ENCODE measurements around the gene SYN1.
A peak's percentile ranks its signal among the peaks of the same experiment; 100 is the strongest.
"Not testable (repeated sequence)": the region's sequence is repeated elsewhere in the genome, so short reads cannot be mapped to it uniquely, and the experiment has no call there.

The SYN1 gene

GRCh38 chrX:47619486-47620302 lies at the start of gene SYN1:
Gene SYN1 (minus strand): TSS chrX:47619857. CDS start chrX:47619728, 129 bp downstream.
- DNase-seq = peak; percentile 67

GRCh38 chrX:47665797-47666196 lies 46.1 kb upstream of the SYN1 start:
- not testable (repeated sequence) for DNase-seq

DNA sequence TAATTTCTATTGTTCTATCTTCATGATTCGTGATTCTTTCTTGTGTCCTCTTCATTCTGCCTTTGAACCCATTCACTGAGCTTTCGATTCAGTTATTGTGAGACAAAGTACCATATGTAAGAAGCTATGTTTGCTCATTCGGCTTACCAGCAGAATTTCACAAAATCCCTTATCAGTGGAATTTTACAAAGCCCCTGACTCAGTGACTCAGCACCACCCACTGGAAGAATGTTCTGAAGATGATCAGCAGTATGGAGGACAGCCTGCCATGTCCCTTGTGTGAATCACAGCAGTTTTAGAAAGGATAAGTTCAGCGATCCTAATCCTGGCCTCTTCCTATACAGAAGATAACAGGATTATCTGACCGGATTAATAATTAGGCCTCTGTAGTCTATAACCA lies 45.1 kb upstream of the SYN1 start:
- no peak for DNase-seq

DNA sequence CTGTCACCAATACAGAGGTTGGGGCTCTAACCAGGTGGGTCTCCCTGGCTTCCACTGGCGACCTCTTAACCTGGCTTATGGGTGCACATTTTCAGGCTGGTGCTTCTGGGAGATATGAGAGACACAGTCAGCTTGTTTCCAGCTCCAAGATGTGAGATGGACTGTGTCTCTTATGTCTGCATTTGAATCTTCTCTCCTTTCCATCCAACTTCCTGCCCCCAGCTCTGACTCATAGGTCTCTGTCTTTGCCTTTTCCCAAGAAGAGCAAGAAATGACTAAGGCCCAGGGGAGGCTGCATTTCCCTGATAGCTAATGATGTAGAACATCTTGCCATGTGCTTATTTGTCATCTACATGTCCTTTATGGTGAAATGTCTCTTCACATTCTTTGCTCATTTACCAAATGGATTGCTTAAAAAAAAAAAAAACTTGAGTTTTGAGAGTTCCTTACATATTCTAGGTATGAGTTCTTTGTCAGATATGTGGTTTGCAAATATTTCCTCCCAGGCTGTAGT lies 42.5 kb upstream of the SYN1 start:
- DNase-seq = peak; percentile 92

- DNase-seq = no peak
Observed at GRCh38 chrX:47661539-47661938, 41.9 kb upstream of the SYN1 start.

DNA sequence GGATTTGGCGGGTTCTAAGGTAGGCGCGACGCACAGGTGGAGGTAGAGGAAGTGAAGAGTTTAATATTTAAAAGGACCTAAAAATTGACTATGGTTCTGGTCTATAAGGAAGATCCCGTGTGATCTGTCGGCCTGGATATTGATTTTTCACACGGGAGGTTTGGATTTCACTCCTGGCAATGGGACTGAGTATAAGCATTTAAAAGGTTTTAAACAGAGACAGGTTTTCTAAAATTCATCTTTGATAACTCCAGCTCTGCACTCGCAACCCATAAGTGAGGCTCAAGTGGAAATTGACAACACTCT lies 39.7 kb upstream of the SYN1 start:
- no peak for DNase-seq

- DNase-seq = peak; percentile 91
Observed at GRCh38 chrX:47658684-47659420, 39.2 kb upstream of the SYN1 start, which contains the start of gene UXT. Gene UXT (minus strand): TSS chrX:47659180. CDS start chrX:47658927, 253 bp downstream.

- DNase-seq = no peak
Observed at GRCh38 chrX:47658301-47658683, 38.6 kb upstream of the SYN1 start.

DNA sequence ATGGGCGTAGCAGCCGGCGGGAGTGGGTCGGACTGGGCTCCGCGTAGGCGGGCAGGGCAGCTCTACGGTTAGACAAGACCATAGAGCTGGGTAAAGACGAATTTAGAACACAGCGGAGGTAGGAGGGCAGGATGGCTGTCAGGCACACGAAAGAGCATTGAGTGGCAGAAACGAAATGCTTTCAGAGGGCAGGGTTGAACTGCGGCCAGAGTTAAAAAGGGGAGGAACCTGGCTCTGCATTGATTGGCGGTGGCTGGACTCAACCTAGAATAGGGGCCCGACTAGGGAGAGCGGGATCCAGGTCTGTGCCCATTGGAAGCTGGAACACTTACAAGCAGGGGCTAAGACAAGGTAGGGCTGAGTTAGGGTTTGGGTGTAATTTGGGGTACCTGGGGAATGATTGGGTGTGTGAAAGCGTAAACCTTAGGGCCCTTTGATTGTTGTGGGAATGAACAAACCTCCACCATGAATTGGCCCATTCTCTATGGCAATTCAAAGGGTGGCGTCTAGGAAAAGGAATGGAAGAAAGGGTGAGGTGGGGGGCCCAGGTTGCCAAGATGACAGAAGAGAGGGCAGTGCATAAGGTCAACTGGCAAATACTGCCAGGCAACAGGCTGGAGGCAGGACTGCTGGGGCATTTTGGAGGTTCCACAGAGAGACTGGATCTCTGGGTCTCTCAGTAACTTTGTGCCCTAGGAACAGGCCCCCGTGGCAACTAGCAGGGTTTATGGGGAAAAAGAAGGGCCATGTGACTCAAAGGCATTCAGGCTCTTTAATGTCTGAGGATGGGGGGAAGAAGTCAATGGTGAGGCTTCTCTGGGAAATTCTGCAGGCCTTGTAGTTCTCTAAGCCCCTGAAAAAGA lies 31.6 kb upstream of the SYN1 start:
- no peak for DNase-seq

DNA sequence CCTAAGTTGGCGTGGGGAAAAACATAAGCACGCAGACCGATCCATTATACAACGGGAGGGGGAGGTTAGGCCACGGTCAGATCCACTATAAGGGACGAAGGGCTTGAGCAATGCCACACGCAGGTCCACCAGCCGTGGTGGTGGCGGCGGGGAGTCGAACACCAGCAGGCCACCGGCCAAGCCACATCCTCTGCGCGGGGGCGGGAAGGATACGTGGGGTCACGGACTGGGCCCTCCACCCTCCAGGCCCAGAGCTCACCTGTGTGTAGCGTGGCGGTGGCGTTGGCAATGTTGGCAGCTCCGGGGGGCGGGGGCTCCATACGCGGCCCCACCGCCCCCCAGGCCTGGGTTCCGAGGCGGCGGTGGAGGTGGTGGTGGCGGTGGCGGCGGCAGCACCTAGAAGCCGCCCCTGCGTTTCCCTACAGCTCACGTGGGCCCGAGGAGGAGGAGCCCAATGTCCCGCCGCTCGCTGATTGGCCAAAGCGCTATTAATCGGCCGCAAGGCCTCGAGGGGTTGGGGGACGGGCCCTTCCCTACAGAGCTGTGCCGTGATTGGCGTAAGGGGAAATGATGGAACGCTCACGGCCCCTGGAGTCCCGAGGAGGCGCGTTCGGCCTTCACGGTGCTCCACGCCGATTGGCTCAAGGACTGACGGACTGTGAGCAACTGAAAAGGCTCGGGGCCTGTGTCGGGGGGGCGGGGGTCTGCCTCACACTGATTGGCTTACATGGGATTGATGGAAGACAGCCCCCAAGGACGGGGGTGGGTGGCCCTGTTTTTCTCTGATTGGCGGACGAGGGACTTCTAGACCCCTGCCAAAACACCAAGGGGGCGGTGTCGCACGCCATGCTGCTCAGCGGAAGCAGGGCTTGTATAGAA lies 30.7 kb upstream of the SYN1 start, which contains the start of gene ELK1:
Gene ELK1, minus strand, starts transcription at position 400 of the 879 bp plus-strand sequence. CDS start 9,122 bp downstream, outside the sequence.
- peak; percentile 96 for DNase-seq

GRCh38 chrX:47649781-47650163 lies 30.1 kb upstream of the SYN1 start:
- no peak for DNase-seq

GRCh38 chrX:47649271-47649670 lies 29.6 kb upstream of the SYN1 start:
- DNase-seq = no peak

DNA sequence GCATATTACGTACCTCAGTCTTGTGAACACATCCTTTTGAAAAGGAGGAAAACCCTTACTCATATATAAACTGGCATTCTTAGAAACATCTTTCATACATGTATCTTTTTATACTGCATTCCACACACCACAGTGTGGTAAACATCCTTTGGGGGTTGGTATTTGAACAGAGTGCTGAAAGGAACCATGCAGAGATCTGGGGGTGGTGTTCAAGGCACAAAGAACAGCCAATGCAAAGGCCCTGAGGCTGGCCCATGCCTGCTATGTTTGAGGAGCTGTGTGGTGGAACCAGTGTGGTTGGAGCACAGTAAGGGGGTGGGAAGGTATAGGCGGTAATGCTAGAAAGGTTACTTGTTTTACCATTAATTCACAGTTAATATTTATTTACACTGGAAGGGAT lies 28.7 kb upstream of the SYN1 start:
- peak; percentile 31 for DNase-seq

GRCh38 chrX:47646636-47647035 lies 27.0 kb upstream of the SYN1 start:
- DNase-seq = no peak

DNA sequence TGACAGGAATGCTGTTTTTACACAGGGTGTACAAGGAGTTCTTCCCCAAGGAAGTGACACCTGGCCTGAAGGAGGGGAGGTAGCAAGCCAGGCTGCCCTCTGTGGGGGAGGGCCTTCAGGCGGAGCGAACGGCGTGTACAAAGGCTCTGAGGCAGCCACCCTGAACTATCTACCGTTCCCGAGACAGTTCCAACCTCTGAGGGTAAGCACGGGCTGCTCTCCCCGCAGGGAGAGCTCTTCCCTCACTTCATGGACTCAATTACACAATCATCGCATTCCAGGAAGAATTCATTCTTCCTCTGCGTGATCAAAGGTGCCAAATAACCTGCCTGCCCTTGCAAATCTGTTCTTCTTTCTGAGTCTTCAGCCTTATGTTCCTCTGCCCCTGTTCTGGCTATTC lies 25.9 kb upstream of the SYN1 start:
- DNase-seq = no peak

GRCh38 chrX:47644557-47645091 lies 25.0 kb upstream of the SYN1 start:
- peak; percentile 26 for DNase-seq

DNA sequence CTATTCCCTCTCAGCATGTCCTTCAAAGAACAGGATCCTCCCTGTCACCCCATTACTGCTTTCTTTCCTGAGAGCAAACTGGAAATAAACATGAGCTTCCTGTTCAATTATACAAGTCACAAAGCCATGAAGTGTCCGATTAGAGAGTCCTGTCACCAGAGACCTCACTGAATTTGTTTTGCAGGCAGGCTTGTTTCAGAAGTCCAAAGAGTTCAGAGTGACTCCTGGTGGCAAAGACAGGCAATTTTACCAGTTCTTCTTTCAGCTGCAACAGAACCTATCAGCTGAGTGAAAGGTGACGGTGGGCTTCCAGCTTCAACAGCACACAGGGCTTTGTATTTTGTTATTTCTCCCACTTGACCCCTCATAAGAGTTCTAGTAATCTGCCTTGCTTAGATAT lies 24.3 kb upstream of the SYN1 start:
- peak; percentile 4 for DNase-seq

- no peak for DNase-seq
Observed at GRCh38 chrX:47638816-47639215, 19.2 kb upstream of the SYN1 start.

DNA sequence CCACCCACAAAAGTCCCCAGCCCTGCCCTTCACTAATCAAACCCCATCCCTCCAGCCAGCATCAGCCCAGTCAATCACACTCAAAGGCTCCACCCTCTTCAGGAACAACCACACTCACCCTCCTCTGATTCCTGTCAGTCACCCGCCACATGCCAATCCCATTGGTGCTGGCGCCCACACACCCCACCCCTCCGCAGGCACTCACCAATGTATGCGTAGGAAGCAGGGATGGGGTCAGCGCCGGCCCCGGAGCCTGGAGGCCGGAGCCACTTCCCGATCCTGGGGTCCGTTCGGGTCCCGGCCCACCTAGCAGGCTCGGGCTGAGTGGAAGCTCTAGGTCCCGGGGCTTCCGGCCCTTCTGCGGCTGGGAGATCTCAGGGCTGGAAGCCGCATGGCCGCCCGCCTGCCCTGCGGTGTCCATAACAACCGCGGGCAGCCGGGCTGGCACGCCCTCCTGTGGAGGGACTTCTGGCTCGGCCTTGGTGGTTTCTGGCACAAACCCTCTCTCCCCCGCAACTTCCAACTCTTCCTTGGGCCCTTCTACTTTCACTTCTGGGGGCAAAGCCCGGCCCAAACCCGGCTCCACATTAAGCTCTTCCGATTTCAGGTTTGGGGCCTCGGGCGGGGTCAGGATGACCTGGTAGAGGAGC lies 18.0 kb upstream of the SYN1 start:
- no peak for DNase-seq

GRCh38 chrX:47634871-47635575 lies 15.4 kb upstream of the SYN1 start:
- DNase-seq = no peak
